Mammary epithelial cell (primary cell): ENCODE measurements around the gene RAB27A.

Experiments used
- EZH2 ChIP-seq: IDR thresholded peaks from 2 replicates; pipeline ENCODE4 v1.6.1; 2012; ENCODE audit warnings: low read length, inconsistent platforms, borderline replicate concordance
- TF ChIP-seq, protein P1 (sequence below), 2 donors: IDR thresholded peaks in 1 of 2; conservative IDR thresholded peaks in 1 of 2; 2 replicates each; pipeline ENCODE4 v1.5.1; 2011 to 2012; ENCODE audit warnings: inconsistent platforms in 2 of 2, low read length in 2 of 2, mild to moderate bottlenecking in 2 of 2, control low read depth in 1 of 2, low read depth in 1 of 2; ENCODE audit not compliant: insufficient read depth in 1 of 2; ENCODE audit errors: extremely low read depth in 1 of 2

- TF ChIP-seq, protein P1, sequence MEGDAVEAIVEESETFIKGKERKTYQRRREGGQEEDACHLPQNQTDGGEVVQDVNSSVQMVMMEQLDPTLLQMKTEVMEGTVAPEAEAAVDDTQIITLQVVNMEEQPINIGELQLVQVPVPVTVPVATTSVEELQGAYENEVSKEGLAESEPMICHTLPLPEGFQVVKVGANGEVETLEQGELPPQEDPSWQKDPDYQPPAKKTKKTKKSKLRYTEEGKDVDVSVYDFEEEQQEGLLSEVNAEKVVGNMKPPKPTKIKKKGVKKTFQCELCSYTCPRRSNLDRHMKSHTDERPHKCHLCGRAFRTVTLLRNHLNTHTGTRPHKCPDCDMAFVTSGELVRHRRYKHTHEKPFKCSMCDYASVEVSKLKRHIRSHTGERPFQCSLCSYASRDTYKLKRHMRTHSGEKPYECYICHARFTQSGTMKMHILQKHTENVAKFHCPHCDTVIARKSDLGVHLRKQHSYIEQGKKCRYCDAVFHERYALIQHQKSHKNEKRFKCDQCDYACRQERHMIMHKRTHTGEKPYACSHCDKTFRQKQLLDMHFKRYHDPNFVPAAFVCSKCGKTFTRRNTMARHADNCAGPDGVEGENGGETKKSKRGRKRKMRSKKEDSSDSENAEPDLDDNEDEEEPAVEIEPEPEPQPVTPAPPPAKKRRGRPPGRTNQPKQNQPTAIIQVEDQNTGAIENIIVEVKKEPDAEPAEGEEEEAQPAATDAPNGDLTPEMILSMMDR (conservative IDR thresholded peaks at IDR 0.05 in 1 of 2, IDR thresholded peaks at IDR 0.05 in 1 of 2; ENCODE audit: extremely low read depth in 1 of 2, insufficient read depth in 1 of 2, low read depth in 1 of 2, low read length in 2 of 2), result no peak
- no peak for TF ChIP-seq EZH2
Measured at GRCh38 chr15:55337160-55337559, 47.5 kb upstream of the RAB27A start.
